Endothelial cell of umbilical vein (primary cell): ENCODE results near the gene DNAAF2. TPM values are rescaled to one million over a fixed set of nuclear protein-coding genes. Genes with fewer than 3 reads are reported as not detected.

Experiments
- BruUV-seq: library from RNA; stranded (reverse); fragments of 400-500 nt; replicated peaks from 2 replicates; lab custom pipeline; 2021; lab: Mats Ljungman, UMichigan
- CTCF ChIA-PET: fragments of 300-600, 350-600 bp; sonication (Branson Sonifier 250); formaldehyde crosslinking; loops from one replicate; lab custom pipeline; 2021; ENCODE audit warnings: antibody characterized with exemption, inconsistent platforms; lab: Charles Lee
- POLR2A ChIA-PET: fragments of 300-600, 350-600 bp; sonication (Branson Sonifier 250); formaldehyde crosslinking; loops from one replicate; lab custom pipeline; 2021; ENCODE audit warnings: antibody characterized with exemption, inconsistent platforms; lab: Charles Lee
- DNase-seq: peaks from one replicate; pipeline ENCODE4 v3.0.0-alpha.2; 2011; ENCODE audit warnings: low read depth, low spot score
- FAIRE-seq: peaks from 2 replicates; lab custom pipeline; 2011; peaks lifted over from hg19 to GRCh38; lab: Jason Lieb, UNC
- H2AFZ ChIP-seq: 2 replicates; pipeline ENCODE4 v1.6.0; 2012; ENCODE audit warnings: low read depth, low read length, control low read depth, inconsistent platforms
- H3K27ac ChIP-seq: 2 replicates; pipeline ENCODE4 v1.5.1; 2011; ENCODE audit warnings: low read depth, mild to moderate bottlenecking, control low read depth, low read length, moderate library complexity; ENCODE audit not compliant: insufficient read depth
- H3K27me3 ChIP-seq, 2 experiments: 2 replicates each; pipeline versions ENCODE4 v1.6.0 to v1.6.1; 2011; ENCODE audit warnings: low read length in 2 of 2, mixed read lengths in 1 of 2; ENCODE audit not compliant: control insufficient read depth in 2 of 2, insufficient read depth in 2 of 2
- H3K36me3 ChIP-seq, 2 experiments: 2 replicates in 1 of 2; 3 replicates in 1 of 2; pipeline ENCODE4 v1.5.1; 2011; ENCODE audit warnings: low read length in 2 of 2, mild to moderate bottlenecking in 1 of 2, moderate library complexity in 1 of 2; ENCODE audit not compliant: control insufficient read depth in 2 of 2, insufficient read depth in 2 of 2; ENCODE audit errors: extremely low read depth in 1 of 2
- H3K4me1 ChIP-seq: 3 replicates; pipeline ENCODE4 v1.5.1; 2011; ENCODE audit warnings: mild to moderate bottlenecking, low read length; ENCODE audit not compliant: control insufficient read depth, insufficient read depth; ENCODE audit errors: extremely low read depth
- H3K4me2 ChIP-seq: 2 replicates; pipeline ENCODE4 v1.6.1; 2011; ENCODE audit warnings: low read length, control low read depth, mixed read lengths; ENCODE audit not compliant: insufficient read depth
- H3K4me3 ChIP-seq, 3 experiments: fragments of 200-600 bp in 1 of 3; sonication (generic), shearing (Covaris generic) in 1 of 3; replicated peaks in 1 of 3; 2 replicates each; pipeline ENCODE4 v1.5.1; 2011 to 2016; ENCODE audit warnings: control low read depth in 3 of 3, low read length in 3 of 3, mild to moderate bottlenecking in 2 of 3, inconsistent platforms in 1 of 3, low read depth in 1 of 3, moderate library complexity in 1 of 3; ENCODE audit not compliant: insufficient read depth in 1 of 3
- H3K79me2 ChIP-seq: 2 replicates; pipeline ENCODE4 v1.6.0; 2012; ENCODE audit warnings: low read length, inconsistent platforms; ENCODE audit not compliant: control insufficient read depth, insufficient read depth
- H3K9ac ChIP-seq: replicated peaks from 2 replicates; pipeline ENCODE3; 2011; ENCODE audit warnings: low read length, control low read depth; ENCODE audit not compliant: insufficient read depth; ENCODE audit errors: extremely low read depth
- H3K9me1 ChIP-seq: replicated peaks from 3 replicates; pipeline ENCODE4 v1.6.0; 2011; ENCODE audit warnings: mild to moderate bottlenecking, low read length; ENCODE audit not compliant: control insufficient read depth, insufficient read depth; ENCODE audit errors: extremely low read depth
- H3K9me3 ChIP-seq: replicated peaks from 2 replicates; pipeline ENCODE4 v1.5.1; 2012; ENCODE audit warnings: low read length, inconsistent platforms; ENCODE audit not compliant: control insufficient read depth, insufficient read depth
- H4K20me1 ChIP-seq: replicated peaks from 2 replicates; pipeline ENCODE3; 2011; ENCODE audit warnings: mild to moderate bottlenecking, low read length; ENCODE audit not compliant: control insufficient read depth, insufficient read depth; ENCODE audit errors: extremely low read depth
- FOS ChIP-seq: IDR thresholded peaks from 2 replicates; pipeline ENCODE4 v1.6.1; 2011; ENCODE audit warnings: mild to moderate bottlenecking, low read length, moderate library complexity, borderline replicate concordance; ENCODE audit not compliant: insufficient read depth
- GATA2 ChIP-seq: IDR thresholded peaks from 2 replicates; pipeline ENCODE4 v1.7.0; 2011; ENCODE audit warnings: low read depth, mild to moderate bottlenecking, moderate library complexity, mixed read lengths, low read length; ENCODE audit not compliant: insufficient read length, insufficient read depth
- MYC ChIP-seq: IDR thresholded peaks from one replicate; pipeline ENCODE4 v1.6.1; 2011; ENCODE audit warnings: mild to moderate bottlenecking, low read depth, low read length
- POLR2A ChIP-seq: IDR thresholded peaks from 2 replicates; pipeline ENCODE4 v1.6.1; 2012; ENCODE audit warnings: low read depth, mild to moderate bottlenecking, control low read depth, low read length
- dilution Hi-C: fragments of 300-500 bp; cut with MboI; formaldehyde crosslinking; loops from one replicate; pipeline ENCODE4 v1.15.0; 2019; ENCODE audit warnings: low sequenced_read_pairs; ENCODE audit not compliant: extremely low pct_ligation_motif_present
- intact Hi-C: fragments of 100-400 bp; cut with micrococcal nuclease; formaldehyde crosslinking; loops from one replicate; pipeline ENCODE4 v1.10.0; 2022
- polyA plus RNA-seq, 4 experiments: library from polyadenylated mRNA; depleted of rRNA in 3 of 4; stranded (reverse) in 3 of 4; unstranded in 1 of 4; fragments of >200 nt; gene quantifications; 2 replicates each; pipeline versions ENCODE4 v1.2.1 to v1.2.3, GENCODE V29; 2011 to 2012; ENCODE audit warnings: missing spikeins in 1 of 4
- total RNA-seq: library from RNA; stranded (reverse); gene quantifications from 2 replicates; pipeline ENCODE4 v1.2.3, GENCODE V29; 2021
- TF ChIP-seq, protein P1 (sequence below), 2 donors: IDR thresholded peaks; 1 replicate in 1 of 2; 2 replicates in 1 of 2; pipeline ENCODE4 v1.5.1; 2011; ENCODE audit warnings: low read length in 2 of 2, mild to moderate bottlenecking in 2 of 2, moderate library complexity in 2 of 2, control low read depth in 1 of 2, inconsistent platforms in 1 of 2, low read depth in 1 of 2; ENCODE audit not compliant: insufficient read depth in 1 of 2; ENCODE audit errors: extremely low read depth in 1 of 2
- TF ChIP-seq, protein P2 (sequence below): IDR thresholded peaks from 2 replicates; pipeline ENCODE4 v1.6.1; 2011; ENCODE audit not compliant: insufficient read depth, insufficient read length

Gene DNAAF2
- total and polyA plus RNA-seq, 2 donors (not counting 3 experiments of a cell fraction or from before 2014, with no cell fraction given), result 3.0 to 5.7 TPM

DNA sequence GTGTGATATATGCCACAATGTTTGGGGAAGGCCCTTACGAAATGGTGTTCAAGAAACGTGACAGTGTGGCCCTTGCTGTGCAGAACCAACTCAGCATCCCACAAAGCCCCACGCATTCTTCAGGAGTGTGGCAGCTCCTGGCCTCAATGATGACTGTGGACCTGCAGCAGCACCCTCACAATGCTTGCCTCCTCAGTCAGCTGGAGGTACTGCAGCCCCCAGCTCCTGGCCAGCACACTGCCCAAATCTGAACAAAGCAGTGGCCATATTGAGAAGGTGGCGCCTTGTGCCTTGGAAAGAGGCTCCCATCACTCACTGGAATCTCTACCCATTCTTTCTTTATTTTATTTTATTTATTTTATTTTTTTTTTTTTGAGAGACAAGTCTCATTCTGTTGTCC is 42.6 kb upstream of the DNAAF2 start:
- no peak overlapping the region for H3K4me3 ChIP-seq
- FAIRE-seq (no peak), DNase-seq (no peak)
- TF ChIP-seq FOS (no peak), MYC (no peak)
- TF ChIP-seq, protein P1, sequence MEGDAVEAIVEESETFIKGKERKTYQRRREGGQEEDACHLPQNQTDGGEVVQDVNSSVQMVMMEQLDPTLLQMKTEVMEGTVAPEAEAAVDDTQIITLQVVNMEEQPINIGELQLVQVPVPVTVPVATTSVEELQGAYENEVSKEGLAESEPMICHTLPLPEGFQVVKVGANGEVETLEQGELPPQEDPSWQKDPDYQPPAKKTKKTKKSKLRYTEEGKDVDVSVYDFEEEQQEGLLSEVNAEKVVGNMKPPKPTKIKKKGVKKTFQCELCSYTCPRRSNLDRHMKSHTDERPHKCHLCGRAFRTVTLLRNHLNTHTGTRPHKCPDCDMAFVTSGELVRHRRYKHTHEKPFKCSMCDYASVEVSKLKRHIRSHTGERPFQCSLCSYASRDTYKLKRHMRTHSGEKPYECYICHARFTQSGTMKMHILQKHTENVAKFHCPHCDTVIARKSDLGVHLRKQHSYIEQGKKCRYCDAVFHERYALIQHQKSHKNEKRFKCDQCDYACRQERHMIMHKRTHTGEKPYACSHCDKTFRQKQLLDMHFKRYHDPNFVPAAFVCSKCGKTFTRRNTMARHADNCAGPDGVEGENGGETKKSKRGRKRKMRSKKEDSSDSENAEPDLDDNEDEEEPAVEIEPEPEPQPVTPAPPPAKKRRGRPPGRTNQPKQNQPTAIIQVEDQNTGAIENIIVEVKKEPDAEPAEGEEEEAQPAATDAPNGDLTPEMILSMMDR (IDR thresholded peaks at IDR 0.05; ENCODE audit: extremely low read depth in 1 of 2, insufficient read depth in 1 of 2, low read depth in 1 of 2, low read length in 2 of 2), result peak in 1 of 2 donors; percentile 21
- no peaks in the 10 kb centered on the region for H3K4me1 ChIP-seq
- peaks cover 0 to 4% of the 10 kb centered on the region in 2 experiments for H3K36me3 ChIP-seq
- no peak overlapping the region for H2AFZ ChIP-seq
- no peaks in the 10 kb centered on the region for H3K79me2 ChIP-seq
- H3K4me2 ChIP-seq, result no peak overlapping the region
- POLR2A ChIA-PET, result no interaction called here
- no peaks in the 10 kb centered on the region for H4K20me1 ChIP-seq
- H3K27ac ChIP-seq, result no peak overlapping the region
- dilution Hi-C loops, result no loop called here
- no TSS peak for BruUV-seq
- CTCF ChIA-PET, result interaction anchor here (1.1 kb wide), 2 partner anchors 9 to 28 kb away, joined by 3 read pairs; no protein-coding TSS in a partner anchor
- no peaks in the 10 kb centered on the region for H3K9me1 ChIP-seq
- no peaks in the 10 kb centered on the region for H3K27me3 ChIP-seq
- H3K9ac ChIP-seq, result no peak overlapping the region
- no peaks in the 10 kb centered on the region for H3K9me3 ChIP-seq
- intact Hi-C loops, result no loop called here

DNA sequence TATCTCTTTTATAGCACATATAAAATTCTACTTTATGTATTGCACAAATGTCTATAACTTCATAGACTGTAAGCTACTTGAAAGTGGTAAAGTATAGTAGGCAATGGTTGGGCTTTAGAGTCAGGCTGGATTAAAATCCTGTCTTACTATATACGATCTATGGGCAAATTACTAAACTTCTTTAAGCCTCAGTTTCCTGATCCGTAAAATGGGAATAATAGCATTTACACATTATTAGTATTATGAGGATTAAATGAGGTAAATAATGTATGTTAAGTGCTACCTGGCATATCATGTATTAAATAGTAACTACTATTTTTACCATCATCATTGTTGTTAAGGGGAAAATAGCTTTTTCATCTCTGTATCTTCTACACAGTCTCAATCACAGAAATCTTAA is 38.5 kb upstream of the DNAAF2 start:
- ChIA-PET POLR2A (no interaction called here), CTCF (no interaction called here)
- FAIRE-seq, result no peak
- no peaks in the 10 kb centered on the region for H3K27me3 ChIP-seq
- TF ChIP-seq GATA2, result no peak
- TF ChIP-seq, protein P1 (IDR thresholded peaks at IDR 0.05; ENCODE audit: extremely low read depth in 1 of 2, insufficient read depth in 1 of 2, low read depth in 1 of 2, low read length in 2 of 2), result no peak
- TF ChIP-seq POLR2A, result no peak
- TF ChIP-seq, protein P2, sequence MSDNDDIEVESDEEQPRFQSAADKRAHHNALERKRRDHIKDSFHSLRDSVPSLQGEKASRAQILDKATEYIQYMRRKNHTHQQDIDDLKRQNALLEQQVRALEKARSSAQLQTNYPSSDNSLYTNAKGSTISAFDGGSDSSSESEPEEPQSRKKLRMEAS, result no peak
- H3K79me2 ChIP-seq, result no peaks in the 10 kb centered on the region
- no peak overlapping the region for H3K9ac ChIP-seq
- intact Hi-C loops (no loop called here), dilution Hi-C loops (no loop called here)
- BruUV-seq, result no TSS peak
- no peaks in the 10 kb centered on the region for H3K9me3 ChIP-seq
- no peaks in the 10 kb centered on the region for H4K20me1 ChIP-seq
- no peaks in the 10 kb centered on the region for H3K4me1 ChIP-seq
- H3K36me3 ChIP-seq, result peaks cover 0 to 4% of the 10 kb centered on the region in 2 experiments
- H3K4me3 ChIP-seq, result no peak overlapping the region
- no peak for DNase-seq
- H3K4me2 ChIP-seq, result no peak overlapping the region
- H3K27ac ChIP-seq, result no peak overlapping the region
- H3K9me1 ChIP-seq, result no peaks in the 10 kb centered on the region
- no peak overlapping the region for H2AFZ ChIP-seq
